ENCODE measurements around the gene ARFGAP1. TPM values are rescaled to one million over a fixed set of nuclear protein-coding genes. Genes with fewer than 3 reads are reported as not detected.

Gene ARFGAP1
- total RNA-seq, 1 experiment from 2014 or later = 127 TPM

DNA sequence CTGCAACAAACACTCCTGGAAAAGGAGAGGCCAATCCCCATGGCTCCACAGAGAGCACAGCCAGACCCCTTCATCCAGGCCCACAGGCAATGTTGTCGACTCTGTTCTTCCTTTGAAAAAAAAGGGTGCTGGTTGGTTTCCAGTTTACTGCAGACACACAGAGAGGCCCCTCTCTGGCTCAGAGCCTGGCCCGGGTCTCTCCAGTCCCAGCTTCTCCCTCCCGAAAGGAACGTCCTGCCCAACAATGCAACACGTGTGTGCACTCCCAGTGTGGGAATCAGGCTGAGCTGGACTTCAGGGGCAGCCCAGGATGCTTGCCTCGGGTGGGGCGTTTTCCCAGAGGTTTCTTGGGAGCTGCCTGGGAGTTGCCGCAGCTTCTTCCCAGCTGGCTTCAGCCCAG, 13.8 kb upstream of the ARFGAP1 start:
- no peaks in the 10 kb centered on the region for H3K9me3 Mint-ChIP-seq (ENCODE audit: low read depth, unreplicated experiment)
- no peak overlapping the region for H3K4me3 Mint-ChIP-seq (ENCODE audit: low read depth, unreplicated experiment)
- TF ChIP-seq, protein P1, sequence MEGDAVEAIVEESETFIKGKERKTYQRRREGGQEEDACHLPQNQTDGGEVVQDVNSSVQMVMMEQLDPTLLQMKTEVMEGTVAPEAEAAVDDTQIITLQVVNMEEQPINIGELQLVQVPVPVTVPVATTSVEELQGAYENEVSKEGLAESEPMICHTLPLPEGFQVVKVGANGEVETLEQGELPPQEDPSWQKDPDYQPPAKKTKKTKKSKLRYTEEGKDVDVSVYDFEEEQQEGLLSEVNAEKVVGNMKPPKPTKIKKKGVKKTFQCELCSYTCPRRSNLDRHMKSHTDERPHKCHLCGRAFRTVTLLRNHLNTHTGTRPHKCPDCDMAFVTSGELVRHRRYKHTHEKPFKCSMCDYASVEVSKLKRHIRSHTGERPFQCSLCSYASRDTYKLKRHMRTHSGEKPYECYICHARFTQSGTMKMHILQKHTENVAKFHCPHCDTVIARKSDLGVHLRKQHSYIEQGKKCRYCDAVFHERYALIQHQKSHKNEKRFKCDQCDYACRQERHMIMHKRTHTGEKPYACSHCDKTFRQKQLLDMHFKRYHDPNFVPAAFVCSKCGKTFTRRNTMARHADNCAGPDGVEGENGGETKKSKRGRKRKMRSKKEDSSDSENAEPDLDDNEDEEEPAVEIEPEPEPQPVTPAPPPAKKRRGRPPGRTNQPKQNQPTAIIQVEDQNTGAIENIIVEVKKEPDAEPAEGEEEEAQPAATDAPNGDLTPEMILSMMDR (IDR thresholded peaks at IDR 0.05; ENCODE audit: unreplicated experiment) = no peak
- no peaks in the 10 kb centered on the region for H3K4me1 Mint-ChIP-seq (ENCODE audit: low read depth, unreplicated experiment)
- no TSS peak for BruUV-seq (replicated peaks)
- H3K27me3 Mint-ChIP-seq (ENCODE audit: unreplicated experiment) = peaks cover 97% of the 10 kb centered on the region
- CTCF ChIA-PET = no interaction called here
- DNase-seq = no peak
- no peaks in the 10 kb centered on the region for H3K36me3 Mint-ChIP-seq (ENCODE audit: insufficient read depth, unreplicated experiment)
- intact Hi-C loops (cut with micrococcal nuclease; ENCODE audit: unreplicated experiment) = no loop called here
- H3K27ac Mint-ChIP-seq (ENCODE audit: unreplicated experiment) = no peak overlapping the region

DNA sequence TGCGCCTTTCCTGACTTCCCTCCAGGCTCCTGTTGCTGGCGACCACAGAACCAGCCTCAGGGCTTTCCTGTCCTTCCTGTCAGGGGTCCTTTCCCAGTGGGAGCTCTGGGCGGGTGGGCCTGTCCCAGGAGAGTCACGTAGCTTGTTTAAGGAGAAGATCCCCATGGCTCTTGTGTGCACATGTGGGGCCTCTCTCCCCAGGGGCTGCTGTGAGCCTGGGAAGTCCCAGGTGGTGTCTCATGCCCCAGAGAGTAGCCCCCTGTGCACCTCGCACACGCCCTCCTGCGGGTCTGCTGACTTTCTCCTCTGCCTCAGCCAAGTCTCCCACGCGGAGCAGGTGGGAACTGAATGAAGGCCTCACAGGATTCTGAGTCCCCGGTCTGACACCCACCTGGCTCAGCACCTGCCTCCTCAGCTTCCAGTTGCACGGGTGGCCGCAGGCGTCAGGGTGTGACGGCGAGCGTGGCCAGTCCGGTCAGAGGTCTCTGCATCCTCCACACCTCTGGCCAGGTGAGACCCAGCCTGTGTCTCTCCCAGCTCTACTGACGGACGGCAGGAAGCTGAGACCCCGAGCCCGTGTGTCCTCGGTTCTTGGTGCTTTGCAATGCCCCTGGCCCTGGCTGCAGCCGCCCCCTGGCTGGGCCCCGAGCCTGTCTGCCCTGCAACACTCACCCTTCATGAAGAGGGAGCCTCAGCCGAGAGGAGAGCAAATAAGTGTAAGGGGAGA, 12.7 kb upstream of the ARFGAP1 start:
- DNase-seq = no peak
- no peaks in the 10 kb centered on the region for H3K4me1 Mint-ChIP-seq (ENCODE audit: low read depth, unreplicated experiment)
- H3K9me3 Mint-ChIP-seq (ENCODE audit: low read depth, unreplicated experiment) = no peaks in the 10 kb centered on the region
- intact Hi-C loops (cut with micrococcal nuclease; ENCODE audit: unreplicated experiment) = no loop called here
- TF ChIP-seq, protein P1 (IDR thresholded peaks at IDR 0.05; ENCODE audit: unreplicated experiment) = no peak
- no TSS peak for BruUV-seq (replicated peaks)
- peaks cover 100% of the 10 kb centered on the region for H3K27me3 Mint-ChIP-seq (ENCODE audit: unreplicated experiment)
- no peak overlapping the region for H3K27ac Mint-ChIP-seq (ENCODE audit: unreplicated experiment)
- CTCF ChIA-PET = interaction anchor here (1.0 to 1.8 kb wide), 2 partner anchors 11 to 37 kb away, joined by 5 to 8 read pairs; no protein-coding TSS in a partner anchor
- no peaks in the 10 kb centered on the region for H3K36me3 Mint-ChIP-seq (ENCODE audit: insufficient read depth, unreplicated experiment)
- H3K4me3 Mint-ChIP-seq (ENCODE audit: low read depth, unreplicated experiment) = no peak overlapping the region

DNA sequence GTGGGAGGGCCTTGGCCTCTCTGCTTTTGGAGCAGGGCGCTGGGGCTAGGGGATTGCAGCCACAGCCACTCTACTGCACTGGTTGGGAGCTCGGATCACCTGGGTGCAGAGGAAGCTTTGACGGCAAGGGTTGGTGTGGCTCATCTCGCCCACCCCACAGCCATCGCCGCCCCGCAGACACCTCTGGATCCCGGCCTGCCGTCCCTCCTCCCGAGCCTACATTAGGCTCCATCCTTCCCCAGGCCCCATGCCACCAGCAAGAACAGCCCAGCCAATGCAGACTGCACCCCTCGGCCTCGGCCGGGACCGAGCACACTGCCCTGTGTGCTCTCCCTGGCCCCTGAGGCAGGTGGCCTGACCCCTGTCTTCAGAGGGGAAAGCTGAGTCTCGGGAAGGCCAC, 12.1 kb upstream of the ARFGAP1 start:
- intact Hi-C loops (cut with micrococcal nuclease; ENCODE audit: unreplicated experiment) = no loop called here
- CTCF ChIA-PET = interaction anchor here (1.8 kb wide), 1 partner anchor 37 kb away, joined by 5 read pairs; no protein-coding TSS in a partner anchor
- no peak overlapping the region for H3K27ac Mint-ChIP-seq (ENCODE audit: unreplicated experiment)
- BruUV-seq (replicated peaks) = no TSS peak
- H3K9me3 Mint-ChIP-seq (ENCODE audit: low read depth, unreplicated experiment) = no peaks in the 10 kb centered on the region
- H3K36me3 Mint-ChIP-seq (ENCODE audit: insufficient read depth, unreplicated experiment) = no peaks in the 10 kb centered on the region
- TF ChIP-seq, protein P1 (IDR thresholded peaks at IDR 0.05; ENCODE audit: unreplicated experiment) = no peak
- DNase-seq = no peak
- peaks cover 100% of the 10 kb centered on the region for H3K27me3 Mint-ChIP-seq (ENCODE audit: unreplicated experiment)
- no peaks in the 10 kb centered on the region for H3K4me1 Mint-ChIP-seq (ENCODE audit: low read depth, unreplicated experiment)
- no peak overlapping the region for H3K4me3 Mint-ChIP-seq (ENCODE audit: low read depth, unreplicated experiment)

DNA sequence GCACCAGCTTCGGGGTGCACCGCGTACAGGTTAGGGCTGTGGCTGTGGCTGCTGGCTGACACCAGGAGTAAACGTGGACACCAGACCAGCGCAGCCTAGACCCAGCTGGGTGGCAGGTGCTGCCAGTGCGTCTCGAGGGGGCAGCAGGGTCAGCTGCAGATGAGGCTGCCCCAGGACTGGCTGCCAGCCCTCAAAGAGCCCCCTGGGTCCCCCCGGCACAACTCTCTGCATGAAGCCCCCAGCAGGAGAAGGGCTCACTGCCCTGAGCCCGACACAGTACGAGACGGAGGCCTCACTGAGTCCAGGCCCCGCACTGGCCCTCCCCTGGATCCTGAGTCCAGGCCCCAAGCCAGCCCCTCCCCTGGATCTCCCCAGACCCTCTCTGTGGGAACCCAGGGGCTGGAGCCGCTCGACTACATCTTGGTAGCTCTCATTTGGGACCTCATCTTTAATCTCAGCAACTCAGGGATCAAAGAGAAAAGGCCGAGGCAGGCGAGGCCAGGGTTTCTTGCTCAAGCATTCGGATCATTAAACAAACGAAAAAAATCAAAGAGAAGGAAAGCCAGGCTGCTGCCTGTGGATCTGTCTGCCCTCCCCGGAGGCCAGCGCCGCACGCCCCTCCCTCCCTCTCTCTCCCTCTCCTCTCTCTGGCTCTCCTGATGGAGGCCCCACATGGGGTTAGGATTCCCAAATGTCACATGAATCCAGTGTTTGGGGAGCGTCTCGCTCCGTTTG, 11.4 kb upstream of the ARFGAP1 start:
- Mint-ChIP-seq H3K27me3 (ENCODE audit: unreplicated experiment) (peaks cover 100% of the 10 kb centered on the region), H3K36me3 (ENCODE audit: insufficient read depth, unreplicated experiment) (no peaks in the 10 kb centered on the region), H3K4me3 (ENCODE audit: low read depth, unreplicated experiment) (no peak overlapping the region), H3K9me3 (ENCODE audit: low read depth, unreplicated experiment) (no peaks in the 10 kb centered on the region), H3K4me1 (ENCODE audit: low read depth, unreplicated experiment) (no peaks in the 10 kb centered on the region), H3K27ac (ENCODE audit: unreplicated experiment) (no peak overlapping the region)
- intact Hi-C loops (cut with micrococcal nuclease; ENCODE audit: unreplicated experiment) = no loop called here
- BruUV-seq (replicated peaks) = no TSS peak
- TF ChIP-seq, protein P1 (IDR thresholded peaks at IDR 0.05; ENCODE audit: unreplicated experiment) = no peak
- CTCF ChIA-PET = interaction anchor here (1.8 kb wide), 1 partner anchor 38 kb away, joined by 5 read pairs; no protein-coding TSS in a partner anchor
- DNase-seq = no peak

All from Calu3 (cell line).